HG03442 (cell line): ENCODE results near the gene FLT4.
"Not testable (repeated sequence)": the region's sequence is repeated elsewhere in the genome, so short reads cannot be mapped to it uniquely, and the experiment has no call there.

Experiments
- ATAC-seq: cut with Tn5 transposase; IDR thresholded peaks from one replicate; pipeline ENCODE4 v1.9.1; 2021; ENCODE audit warnings: mild to moderate bottlenecking, moderate library complexity; ENCODE audit not compliant: unreplicated experiment

The FLT4 gene

GRCh38 chr5:180670586-180671359 lies 21.4 kb upstream of the FLT4 start:
- no peak for ATAC-seq

GRCh38 chr5:180670157-180670556 lies 20.8 kb upstream of the FLT4 start:
- ATAC-seq: no peak

- no peak for ATAC-seq
Measured at GRCh38 chr5:180669661-180670060, 20.3 kb upstream of the FLT4 start.

GRCh38 chr5:180668835-180669596 lies 19.6 kb upstream of the FLT4 start:
- no peak for ATAC-seq

GRCh38 chr5:180666812-180667211 lies 17.4 kb upstream of the FLT4 start:
- no peak for ATAC-seq

- ATAC-seq: no peak
Measured at GRCh38 chr5:180665682-180666404, 16.4 kb upstream of the FLT4 start.

- no peak for ATAC-seq
Measured at GRCh38 chr5:180658774-180659564, 9.6 kb upstream of the FLT4 start.

- ATAC-seq: not testable (repeated sequence)
Measured at GRCh38 chr5:180655243-180655642, 5.8 kb upstream of the FLT4 start.

GRCh38 chr5:180652771-180653170 lies 3.4 kb upstream of the FLT4 start:
- ATAC-seq: no peak

- ATAC-seq: no peak
Measured at GRCh38 chr5:180652346-180652745, 2.9 kb upstream of the FLT4 start.

GRCh38 chr5:180648658-180649296 lies 623 bp downstream of the FLT4 start:
- ATAC-seq: no peak

- ATAC-seq: no peak
Measured at GRCh38 chr5:180647941-180648500, 1.4 kb downstream of the FLT4 start.

GRCh38 chr5:180647465-180647864 lies 1.9 kb downstream of the FLT4 start:
- ATAC-seq: no peak

GRCh38 chr5:180646963-180647305 lies 2.5 kb downstream of the FLT4 start:
- no peak for ATAC-seq

- ATAC-seq: no peak
Measured at GRCh38 chr5:180646289-180646962, 3.0 kb downstream of the FLT4 start.

GRCh38 chr5:180645274-180646204 lies 3.9 kb downstream of the FLT4 start:
- no peak for ATAC-seq

- ATAC-seq: no peak
Measured at GRCh38 chr5:180644825-180645273, 4.6 kb downstream of the FLT4 start.

- no peak for ATAC-seq
Measured at GRCh38 chr5:180644129-180644824, 5.1 kb downstream of the FLT4 start.
